HG03469 (cell line): ENCODE measurements around the gene CASP9.

Experiments used
- ATAC-seq: cut with Tn5 transposase; IDR thresholded peaks from one replicate; pipeline ENCODE4 v1.9.1; 2021; ENCODE audit warnings: mild to moderate bottlenecking, moderate library complexity, moderate number of reproducible peaks; ENCODE audit not compliant: unreplicated experiment

The CASP9 gene

DNA sequence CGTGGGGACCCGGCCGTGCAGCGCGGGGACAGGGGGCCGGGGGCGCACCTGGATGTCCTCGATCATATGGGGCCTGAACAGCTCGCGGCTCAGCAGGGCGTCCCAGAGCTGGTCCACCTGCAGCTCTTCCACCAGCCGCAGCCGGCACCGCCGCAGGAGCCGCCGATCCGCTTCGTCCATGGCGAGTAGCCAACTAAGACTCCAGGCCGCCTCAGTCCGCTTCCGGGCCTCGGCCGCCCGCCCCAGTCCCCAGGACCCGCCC is at the start of gene CASP9:
TSS of gene CASP9 (minus strand) at position 195 of the 262 bp plus-strand sequence. CDS start at position 180, 15 bp downstream.
- ATAC-seq = peak; percentile 7

GRCh38 chr1:15573477-15573876 is 49.5 kb upstream of the CASP9 start:
- ATAC-seq = no peak

DNA sequence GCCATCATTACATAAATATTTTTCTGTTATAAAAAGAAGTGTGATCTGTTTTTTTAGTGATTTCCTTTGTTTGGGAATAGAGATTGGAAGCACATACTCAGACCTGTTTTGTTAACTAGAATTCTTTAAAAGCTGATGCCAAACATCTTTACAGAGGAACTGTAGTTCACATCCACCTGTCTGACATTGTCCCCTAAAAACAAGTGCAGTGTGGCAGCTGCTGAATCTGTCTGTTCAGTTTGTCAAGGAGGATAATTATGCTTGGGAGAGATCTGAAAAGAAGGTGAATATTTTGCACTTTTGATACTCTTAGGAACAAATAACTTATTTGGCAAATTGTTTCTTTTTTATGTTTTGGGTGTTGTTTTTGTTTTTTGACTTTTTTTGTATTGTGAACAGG is 47.3 kb upstream of the CASP9 start:
- no peak for ATAC-seq

- no peak for ATAC-seq
Observed at GRCh38 chr1:15570861-15571260, 46.8 kb upstream of the CASP9 start.

GRCh38 chr1:15568387-15569073 is 44.5 kb upstream of the CASP9 start:
- ATAC-seq = no peak

GRCh38 chr1:15559189-15559810 is 35.3 kb upstream of the CASP9 start:
- ATAC-seq = no peak

- ATAC-seq = no peak
Observed at GRCh38 chr1:15558516-15558915, 34.5 kb upstream of the CASP9 start.

- no peak for ATAC-seq
Observed at GRCh38 chr1:15557594-15557993, 33.6 kb upstream of the CASP9 start.

GRCh38 chr1:15557008-15557407 is 33.0 kb upstream of the CASP9 start:
- ATAC-seq = no peak

- no peak for ATAC-seq
Observed at GRCh38 chr1:15550573-15550972, 26.6 kb upstream of the CASP9 start.

GRCh38 chr1:15546641-15547040 is 22.6 kb upstream of the CASP9 start:
- no peak for ATAC-seq

GRCh38 chr1:15543589-15544568 is 19.9 kb upstream of the CASP9 start:
- no peak for ATAC-seq

- no peak for ATAC-seq
Observed at GRCh38 chr1:15543251-15543588, 19.2 kb upstream of the CASP9 start.

- ATAC-seq = no peak
Observed at GRCh38 chr1:15542388-15543250, 18.6 kb upstream of the CASP9 start.

DNA sequence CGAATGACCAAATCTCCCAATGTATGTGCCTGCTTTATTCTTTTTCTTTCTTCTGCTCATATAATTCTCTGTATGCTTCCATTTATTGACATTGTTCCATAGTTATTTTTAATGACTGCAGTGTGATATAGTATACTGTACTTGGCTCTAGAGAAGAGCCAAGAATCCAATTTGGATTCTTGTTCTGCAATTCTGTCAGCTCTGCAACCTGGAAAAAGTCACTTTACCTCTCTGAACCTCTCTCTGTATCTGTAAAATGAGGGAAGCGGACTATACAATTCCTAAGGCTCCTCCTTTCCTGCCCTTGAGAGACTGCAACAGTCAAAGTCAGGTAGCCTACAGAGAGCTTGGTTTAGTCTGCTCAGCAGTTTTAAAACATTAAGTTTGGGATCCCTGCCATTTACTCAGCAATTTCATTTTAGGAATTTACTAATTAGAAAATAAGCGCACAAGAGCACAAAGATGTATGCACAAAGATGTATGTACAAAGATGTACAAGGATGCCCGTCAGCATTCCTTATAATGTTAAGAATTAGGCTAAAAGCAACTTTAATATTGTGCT is 17.3 kb upstream of the CASP9 start:
- ATAC-seq = no peak

DNA sequence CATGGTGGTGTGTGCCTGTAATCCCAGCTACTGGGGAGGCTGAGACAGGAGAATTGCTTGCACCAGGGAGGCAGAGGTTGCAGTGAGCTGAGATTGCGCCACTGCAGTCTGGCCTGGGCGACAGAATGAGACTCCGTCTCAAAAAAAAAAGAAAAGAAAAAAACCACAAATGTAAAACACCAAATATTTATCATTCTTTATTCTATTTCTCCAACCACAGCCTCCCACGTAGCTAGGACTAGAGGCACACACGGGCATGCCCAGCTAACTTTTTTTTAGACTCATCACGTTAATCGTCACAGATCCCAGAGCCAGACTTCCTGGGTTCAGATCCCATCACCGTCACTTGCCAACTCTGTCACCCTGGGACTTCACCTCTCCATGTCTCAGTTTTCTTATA is 16.2 kb upstream of the CASP9 start:
- ATAC-seq = no peak

DNA sequence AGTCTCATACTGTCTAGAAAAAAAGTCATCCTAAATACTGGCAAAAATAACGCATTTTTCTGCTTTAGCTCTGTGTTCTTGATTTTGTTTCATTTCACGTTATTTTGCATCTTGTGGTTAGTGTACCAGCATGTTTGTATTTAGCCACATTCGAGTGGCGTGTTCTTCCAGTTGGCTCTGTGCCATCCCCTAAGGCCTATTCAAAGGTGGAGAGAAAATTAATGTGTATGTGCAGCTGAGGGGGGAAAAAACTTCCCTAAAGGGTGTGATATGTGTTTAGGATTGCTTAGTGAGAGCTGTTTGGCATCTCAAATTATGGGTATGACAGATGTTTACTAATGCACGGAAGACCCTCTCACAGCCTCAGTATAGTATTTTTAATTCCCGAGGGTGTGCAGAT is 14.8 kb upstream of the CASP9 start:
- no peak for ATAC-seq

DNA sequence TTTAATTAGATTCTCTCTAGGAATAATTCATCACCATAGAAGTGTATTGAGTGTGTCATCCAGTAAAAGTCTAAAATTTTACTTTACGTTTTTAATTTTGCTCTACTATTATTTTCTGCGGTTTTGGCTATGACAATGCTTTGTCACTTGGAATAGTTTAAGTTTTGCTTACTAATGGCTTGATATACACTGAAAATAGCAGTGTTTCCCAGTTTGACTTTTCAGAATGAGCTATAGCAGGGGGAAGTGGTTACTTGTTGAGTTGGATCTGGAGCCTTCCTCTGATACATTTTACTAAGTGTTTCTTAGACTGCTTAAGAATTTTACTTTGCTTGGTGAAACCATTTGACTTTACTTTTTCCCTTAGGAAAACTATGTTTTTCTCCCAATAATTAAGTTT is 7.7 kb upstream of the CASP9 start:
- ATAC-seq = no peak

DNA sequence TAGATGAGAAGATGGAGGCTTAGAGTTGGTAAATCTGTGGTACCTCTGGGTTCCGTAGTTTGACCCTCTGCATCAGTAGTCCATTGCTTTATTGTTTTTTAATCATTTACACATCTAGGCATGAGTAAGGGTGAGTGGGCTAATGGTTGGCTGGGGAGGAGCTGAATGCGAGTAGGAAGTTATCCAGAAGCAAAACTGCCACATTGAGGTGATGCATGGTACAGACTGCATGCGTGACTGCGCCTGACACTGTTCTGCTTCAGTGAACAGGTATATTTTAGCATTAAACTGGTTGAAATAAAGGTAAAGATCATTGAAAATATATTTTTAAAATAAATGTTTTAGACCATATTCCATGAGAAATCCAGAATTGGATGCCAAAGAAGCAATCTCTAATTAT is 7.0 kb upstream of the CASP9 start:
- no peak for ATAC-seq

- peak; percentile 52 for ATAC-seq
Observed at GRCh38 chr1:15526490-15527339, 2.7 kb upstream of the CASP9 start, which contains the start of gene DNAJC16. Gene DNAJC16 (plus strand): TSS chr1:15526848. CDS start chr1:15529106, 2,258 bp downstream.
